Uterus (tissue), 2 donors: ENCODE measurements around the gene TTC22.

Experiments
- CTCF ChIP-seq, 4 experiments: fragments of 200-600 bp in 2 of 4; fragments of 450-650 bp in 2 of 4; sonication (generic) in 2 of 4; IDR thresholded peaks; one replicate each; pipeline ENCODE4 v1.5.1; 2016 to 2019; ENCODE audit warnings: antibody characterized with exemption in 4 of 4, mild to moderate bottlenecking in 2 of 4, moderate library complexity in 1 of 4
- POLR2A ChIP-seq, 2 donors: fragments of 450-650 bp; IDR thresholded peaks; one replicate each; pipeline ENCODE4 v1.6.1; 2016; ENCODE audit warnings: antibody characterized with exemption in 2 of 2, mild to moderate bottlenecking in 1 of 2, moderate library complexity in 1 of 2

GRCh38 chr1:54848134-54848948 is 47.2 kb upstream of the TTC22 start:
- no peak for TF ChIP-seq CTCF (IDR thresholded peaks at IDR 0.05)
- TF ChIP-seq POLR2A (IDR thresholded peaks at IDR 0.05) = no peak
